ENCODE data around the gene NRIP2.

The NRIP2 gene

GRCh38 chr12:2796187-2796666, 38.6 kb downstream of the NRIP2 start:
- no peak for TF ChIP-seq CTCF (IDR thresholded peaks at IDR 0.05; ENCODE audit: insufficient read depth, low read length, poor library complexity, severe bottlenecking)
- TF ChIP-seq EZH2phosphoT487 (conservative IDR thresholded peaks at IDR 0.05; ENCODE audit: low read length) = no peak

GRCh38 chr12:2795291-2796186, 39.3 kb downstream of the NRIP2 start:
- no peaks in the 10 kb centered on the region for H3K9me2 ChIP-seq (replicated peaks; ENCODE audit: insufficient read depth, low read length)
- H3K36me3 ChIP-seq (ENCODE audit: low read length) = peaks cover 8% of the 10 kb centered on the region
- no peaks in the 10 kb centered on the region; the same call in 1 of the 2 replicates for H4K20me1 ChIP-seq (ENCODE audit: low read depth, low read length)
- no peaks in the 10 kb centered on the region for H3K9me3 ChIP-seq (ENCODE audit: insufficient read depth, low read length)
- H3K4me3 ChIP-seq (ENCODE audit: insufficient read depth, low read length, poor library complexity, severe bottlenecking) = peak overlapping the region; percentile 66
- peak overlapping the region; percentile 53 for H2AFZ ChIP-seq (ENCODE audit: low read depth, low read length, severe bottlenecking)
- H3K4me2 ChIP-seq (ENCODE audit: low read depth, low read length, poor library complexity, severe bottlenecking) = peak overlapping the region; percentile 87
- H3K27ac ChIP-seq (ENCODE audit: low read depth, low read length) = no peak overlapping the region
- peaks cover 24% of the 10 kb centered on the region for H3K79me2 ChIP-seq (ENCODE audit: insufficient read depth, low read length)
- H3F3A ChIP-seq (ENCODE audit: insufficient read depth) = 0 out of 2 replicates have a peak, but pooled peaks cover 4% of the 10 kb centered on the region
- TF ChIP-seq EZH2phosphoT487 (conservative IDR thresholded peaks at IDR 0.05; ENCODE audit: low read length) (no peak), CTCF (IDR thresholded peaks at IDR 0.05; ENCODE audit: insufficient read depth, low read length, poor library complexity, severe bottlenecking) (no peak)
- H3K9ac ChIP-seq (ENCODE audit: low read length) = peak overlapping the region; percentile 79
- H3K27me3 ChIP-seq (ENCODE audit: low read length) = no peaks in the 10 kb centered on the region

More at GRCh38 chr12:2796187-2796666, 38.6 kb downstream of the NRIP2 start:
- Histone ChIP-seq H3K9me3 (ENCODE audit: insufficient read depth, low read length) (no peaks in the 10 kb centered on the region), H3K36me3 (ENCODE audit: low read length) (peaks cover 8% of the 10 kb centered on the region), H3K79me2 (ENCODE audit: insufficient read depth, low read length) (peaks cover 24% of the 10 kb centered on the region), H3K4me2 (ENCODE audit: low read depth, low read length, poor library complexity, severe bottlenecking) (peak overlapping the region; percentile 87), H3K9me2 (replicated peaks; ENCODE audit: insufficient read depth, low read length) (no peaks in the 10 kb centered on the region), H3K27me3 (ENCODE audit: low read length) (no peaks in the 10 kb centered on the region), H2AFZ (ENCODE audit: low read depth, low read length, severe bottlenecking) (peak overlapping the region; percentile 53), H4K20me1 (ENCODE audit: low read depth, low read length) (no peaks in the 10 kb centered on the region; the same call in 1 of the 2 replicates), H3K4me3 (ENCODE audit: insufficient read depth, low read length, poor library complexity, severe bottlenecking) (peak overlapping the region; percentile 66), H3K9ac (ENCODE audit: low read length) (peak overlapping the region; percentile 79), H3K27ac (ENCODE audit: low read depth, low read length) (no peak overlapping the region), H3F3A (ENCODE audit: insufficient read depth) (0 out of 2 replicates have a peak, but pooled peaks cover 4% of the 10 kb centered on the region)

GRCh38 chr12:2794736-2795289, 40.0 kb downstream of the NRIP2 start, which contains the start of gene FKBP4:
FKBP4 (plus strand) TSS chr12:2794970; CDS start chr12:2795140, 170 bp downstream.
- no peaks in the 10 kb centered on the region for H3K9me2 ChIP-seq (replicated peaks; ENCODE audit: insufficient read depth, low read length)
- H3F3A ChIP-seq (ENCODE audit: insufficient read depth) = 0 out of 2 replicates have a peak, but pooled peaks cover 4% of the 10 kb centered on the region
- no peaks in the 10 kb centered on the region; the same call in 1 of the 2 replicates for H4K20me1 ChIP-seq (ENCODE audit: low read depth, low read length)
- no peak within 1 kb of the TSS for H3K27ac ChIP-seq (ENCODE audit: low read depth, low read length)
- TF ChIP-seq EZH2phosphoT487 (conservative IDR thresholded peaks at IDR 0.05; ENCODE audit: low read length) = no peak
- peaks cover 24% of the 10 kb centered on the region for H3K79me2 ChIP-seq (ENCODE audit: insufficient read depth, low read length)
- H3K4me2 ChIP-seq (ENCODE audit: low read depth, low read length, poor library complexity, severe bottlenecking) = peak within 1 kb of the TSS; percentile 87
- H3K9ac ChIP-seq (ENCODE audit: low read length) = peak within 1 kb of the TSS; percentile 79
- H3K9me3 ChIP-seq (ENCODE audit: insufficient read depth, low read length) = no peaks in the 10 kb centered on the region
- peaks cover 6% of the 10 kb centered on the region for H3K36me3 ChIP-seq (ENCODE audit: low read length)
- peak within 1 kb of the TSS; percentile 66 for H3K4me3 ChIP-seq (ENCODE audit: insufficient read depth, low read length, poor library complexity, severe bottlenecking)
- peak within 1 kb of the TSS; percentile 53 for H2AFZ ChIP-seq (ENCODE audit: low read depth, low read length, severe bottlenecking)
- H3K27me3 ChIP-seq (ENCODE audit: low read length) = no peaks in the 10 kb centered on the region
